ENCODE data around the gene PLTP.

PLTP gene

DNA sequence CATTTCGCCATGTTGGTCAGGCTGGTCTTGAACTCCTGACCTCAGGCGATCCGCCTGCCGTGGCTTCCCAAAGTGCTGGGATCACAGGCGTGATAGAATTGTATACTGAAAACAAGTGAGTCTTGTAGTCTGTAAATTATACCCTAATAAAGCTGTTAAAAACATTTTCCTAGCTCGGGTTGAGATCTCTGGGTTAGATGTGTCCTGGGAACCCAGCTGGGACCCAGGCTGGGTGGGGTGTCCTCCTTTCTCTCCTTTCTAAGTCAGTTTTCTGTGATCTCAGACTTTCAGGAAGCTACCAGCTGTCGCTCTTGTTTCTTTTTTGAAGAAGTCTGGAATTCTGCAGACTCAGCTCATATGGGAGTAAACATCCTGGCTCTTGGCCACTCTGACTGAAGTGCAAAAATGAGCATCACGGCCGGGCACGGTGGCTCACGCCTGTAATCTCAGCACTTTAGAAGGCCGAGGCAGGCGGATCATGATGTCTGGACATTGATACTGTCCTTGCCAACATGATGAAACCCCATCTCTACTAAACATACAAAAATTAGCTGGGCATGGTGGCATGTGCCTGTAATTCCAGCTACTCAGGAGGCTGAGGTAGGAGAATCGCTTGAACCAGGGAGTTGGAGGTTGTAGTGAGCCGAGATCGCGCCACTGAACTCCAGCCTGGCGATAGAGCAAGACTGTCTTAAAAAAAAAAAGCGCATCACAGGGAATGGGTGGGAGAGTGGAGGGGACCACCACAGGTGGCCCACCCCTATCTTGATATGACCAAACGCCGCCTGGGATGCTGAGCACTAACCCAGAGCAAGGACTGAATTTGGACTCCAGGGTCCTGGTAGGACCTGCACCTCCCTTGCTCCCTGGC, 12.7 kb upstream of the PLTP start:
- Histone ChIP-seq H3K9me3 (ENCODE audit: insufficient read depth, low read length) (no peaks in the 10 kb centered on the region), H3K9ac (ENCODE audit: low read length) (no peak overlapping the region), H3K27me3 (ENCODE audit: low read length) (no peaks in the 10 kb centered on the region), H3K27ac (ENCODE audit: low read depth, low read length) (no peak overlapping the region), H3K9me2 (replicated peaks; ENCODE audit: insufficient read depth, low read length) (no peaks in the 10 kb centered on the region), H4K20me1 (ENCODE audit: low read depth, low read length) (no peaks in the 10 kb centered on the region), H3K79me2 (ENCODE audit: insufficient read depth, low read length) (no peaks in the 10 kb centered on the region), H3K36me3 (ENCODE audit: low read length) (no peaks in the 10 kb centered on the region), H2AFZ (ENCODE audit: low read depth, low read length, severe bottlenecking) (no peak overlapping the region), H3K4me2 (ENCODE audit: low read depth, low read length, poor library complexity, severe bottlenecking) (no peak overlapping the region), H3K4me3 (ENCODE audit: insufficient read depth, low read length, poor library complexity, severe bottlenecking) (no peak overlapping the region), H3F3A (ENCODE audit: insufficient read depth) (no peaks in the 10 kb centered on the region)
- TF ChIP-seq, protein P1, sequence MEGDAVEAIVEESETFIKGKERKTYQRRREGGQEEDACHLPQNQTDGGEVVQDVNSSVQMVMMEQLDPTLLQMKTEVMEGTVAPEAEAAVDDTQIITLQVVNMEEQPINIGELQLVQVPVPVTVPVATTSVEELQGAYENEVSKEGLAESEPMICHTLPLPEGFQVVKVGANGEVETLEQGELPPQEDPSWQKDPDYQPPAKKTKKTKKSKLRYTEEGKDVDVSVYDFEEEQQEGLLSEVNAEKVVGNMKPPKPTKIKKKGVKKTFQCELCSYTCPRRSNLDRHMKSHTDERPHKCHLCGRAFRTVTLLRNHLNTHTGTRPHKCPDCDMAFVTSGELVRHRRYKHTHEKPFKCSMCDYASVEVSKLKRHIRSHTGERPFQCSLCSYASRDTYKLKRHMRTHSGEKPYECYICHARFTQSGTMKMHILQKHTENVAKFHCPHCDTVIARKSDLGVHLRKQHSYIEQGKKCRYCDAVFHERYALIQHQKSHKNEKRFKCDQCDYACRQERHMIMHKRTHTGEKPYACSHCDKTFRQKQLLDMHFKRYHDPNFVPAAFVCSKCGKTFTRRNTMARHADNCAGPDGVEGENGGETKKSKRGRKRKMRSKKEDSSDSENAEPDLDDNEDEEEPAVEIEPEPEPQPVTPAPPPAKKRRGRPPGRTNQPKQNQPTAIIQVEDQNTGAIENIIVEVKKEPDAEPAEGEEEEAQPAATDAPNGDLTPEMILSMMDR (IDR thresholded peaks at IDR 0.05; ENCODE audit: insufficient read depth, low read length, poor library complexity, severe bottlenecking), result no peak

DNA sequence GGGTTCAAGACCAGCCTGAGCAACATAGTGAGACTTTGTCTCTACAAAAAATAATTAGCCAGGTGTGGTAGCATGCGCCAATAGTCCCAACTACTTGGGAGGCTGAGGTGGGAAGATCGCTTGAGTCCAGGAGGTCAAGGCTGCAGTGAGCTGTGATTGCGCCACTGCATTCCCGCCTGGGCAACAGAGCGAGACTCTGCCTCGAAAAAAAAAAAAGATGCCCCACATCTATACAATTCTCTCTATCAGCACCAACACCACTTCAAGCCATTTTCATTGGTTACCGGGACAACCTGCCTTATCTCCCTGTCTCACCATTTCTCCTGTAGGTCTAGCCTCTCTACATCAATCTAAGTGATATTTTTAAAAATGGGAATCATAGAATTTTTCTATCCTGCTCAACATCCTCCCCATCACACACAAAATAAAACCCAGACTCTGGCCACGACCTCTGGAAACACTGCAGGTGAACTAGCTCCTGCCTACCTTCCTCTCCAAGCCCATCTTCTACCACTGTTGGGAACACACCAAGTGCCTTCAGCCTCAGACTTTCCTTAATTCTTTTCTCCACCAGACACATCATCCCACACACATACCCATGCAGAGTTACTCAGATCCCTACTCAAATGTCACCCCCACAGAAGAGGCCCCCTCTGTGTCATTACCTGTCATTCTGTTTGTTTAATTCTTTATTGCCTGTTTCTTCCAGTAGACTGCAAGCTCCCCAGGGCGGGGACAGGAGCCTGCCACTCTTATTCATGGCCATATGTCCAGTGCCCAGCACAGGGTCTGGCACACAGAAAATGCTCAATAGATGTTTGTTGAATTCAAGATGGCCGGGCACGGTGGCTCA, 9.6 kb upstream of the PLTP start:
- no peak overlapping the region for H3K27ac ChIP-seq (ENCODE audit: low read depth, low read length)
- H3K36me3 ChIP-seq (ENCODE audit: low read length), result no peaks in the 10 kb centered on the region
- no peaks in the 10 kb centered on the region for H4K20me1 ChIP-seq (ENCODE audit: low read depth, low read length)
- no peak overlapping the region for H3K4me2 ChIP-seq (ENCODE audit: low read depth, low read length, poor library complexity, severe bottlenecking)
- H2AFZ ChIP-seq (ENCODE audit: low read depth, low read length, severe bottlenecking), result no peak overlapping the region
- H3K9me3 ChIP-seq (ENCODE audit: insufficient read depth, low read length), result no peaks in the 10 kb centered on the region
- H3K9me2 ChIP-seq (replicated peaks; ENCODE audit: insufficient read depth, low read length), result no peaks in the 10 kb centered on the region
- no peaks in the 10 kb centered on the region for H3F3A ChIP-seq (ENCODE audit: insufficient read depth)
- H3K27me3 ChIP-seq (ENCODE audit: low read length), result no peaks in the 10 kb centered on the region
- H3K4me3 ChIP-seq (ENCODE audit: insufficient read depth, low read length, poor library complexity, severe bottlenecking), result no peak overlapping the region
- H3K9ac ChIP-seq (ENCODE audit: low read length), result no peak overlapping the region
- TF ChIP-seq, protein P1 (IDR thresholded peaks at IDR 0.05; ENCODE audit: insufficient read depth, low read length, poor library complexity, severe bottlenecking), result no peak
- TF ChIP-seq EZH2phosphoT487 (conservative IDR thresholded peaks at IDR 0.05; ENCODE audit: low read length), result no peak
- H3K79me2 ChIP-seq (ENCODE audit: insufficient read depth, low read length), result no peaks in the 10 kb centered on the region

DNA sequence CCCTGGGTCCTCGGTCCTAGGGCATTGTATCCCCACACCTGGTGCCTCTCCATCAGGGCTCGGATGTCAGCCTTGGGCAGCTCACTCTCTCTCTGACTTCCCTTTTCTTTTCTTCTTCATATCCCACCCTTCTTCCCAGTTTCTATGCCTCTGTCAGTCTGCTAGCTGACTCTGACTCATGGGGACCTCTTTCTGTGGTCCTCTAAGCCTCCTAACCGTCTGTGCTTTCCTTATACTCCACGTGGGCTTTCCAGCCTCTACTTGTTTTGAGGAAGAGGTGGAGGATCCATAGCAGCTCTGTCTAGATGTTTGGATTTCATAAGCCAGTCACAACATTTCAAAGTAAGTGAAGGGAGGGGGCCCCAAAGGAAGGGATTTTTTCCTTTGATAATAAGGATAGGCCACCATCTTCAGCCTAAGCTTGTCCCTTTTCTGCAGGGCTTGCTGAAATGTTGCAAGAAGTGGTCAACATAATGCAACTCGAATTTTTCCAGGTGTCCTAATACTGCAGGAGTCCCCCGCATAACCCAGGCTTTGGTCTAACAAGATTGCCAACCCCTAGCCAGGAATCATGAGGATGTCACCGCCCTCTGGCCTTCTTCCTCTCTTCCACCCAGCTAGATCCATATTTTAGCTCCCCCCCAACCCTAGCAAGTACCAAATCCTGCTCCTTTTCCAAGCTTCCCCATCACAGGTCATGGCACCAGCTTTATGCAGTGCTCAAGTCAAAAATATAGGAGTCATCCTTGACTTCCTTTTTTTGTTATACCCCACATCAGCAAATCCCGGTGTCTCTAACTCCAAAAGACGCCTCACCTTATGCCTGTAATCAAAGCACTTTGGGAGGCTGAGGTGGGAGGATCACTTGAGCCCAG, 8.7 kb upstream of the PLTP start:
- Histone ChIP-seq H3K4me2 (ENCODE audit: low read depth, low read length, poor library complexity, severe bottlenecking) (no peak overlapping the region), H4K20me1 (ENCODE audit: low read depth, low read length) (no peaks in the 10 kb centered on the region), H3K79me2 (ENCODE audit: insufficient read depth, low read length) (no peaks in the 10 kb centered on the region), H3K9me2 (replicated peaks; ENCODE audit: insufficient read depth, low read length) (no peaks in the 10 kb centered on the region), H3K36me3 (ENCODE audit: low read length) (no peaks in the 10 kb centered on the region), H3K27ac (ENCODE audit: low read depth, low read length) (no peak overlapping the region), H3K27me3 (ENCODE audit: low read length) (no peaks in the 10 kb centered on the region), H2AFZ (ENCODE audit: low read depth, low read length, severe bottlenecking) (no peak overlapping the region), H3K9ac (ENCODE audit: low read length) (no peak overlapping the region), H3K9me3 (ENCODE audit: insufficient read depth, low read length) (no peaks in the 10 kb centered on the region), H3F3A (ENCODE audit: insufficient read depth) (no peaks in the 10 kb centered on the region), H3K4me3 (ENCODE audit: insufficient read depth, low read length, poor library complexity, severe bottlenecking) (no peak overlapping the region)
- TF ChIP-seq, protein P1 (IDR thresholded peaks at IDR 0.05; ENCODE audit: insufficient read depth, low read length, poor library complexity, severe bottlenecking), result no peak
- TF ChIP-seq EZH2phosphoT487 (conservative IDR thresholded peaks at IDR 0.05; ENCODE audit: low read length), result no peak

Data from SU-DHL-6 (cell line).